ENCODE measurements around the gene VSX2.

Gene VSX2

GRCh38 chr14:74238974-74239847 is at the start of gene VSX2:
Gene VSX2 (plus strand): TSS chr14:74239449. CDS start chr14:74239562, 113 bp downstream.
- Histone ChIP-seq H3K27me3 (ENCODE audit: control insufficient read depth in 1 of 2, insufficient read depth in 2 of 2, low read length in 2 of 2) (peaks cover 67 to 77% of the 10 kb centered on the region in 2 donors), H3K9me3 (ENCODE audit: control insufficient read depth in 1 of 2, low read length in 2 of 2) (no peaks in the 10 kb centered on the region), H3K27ac (ENCODE audit: low read depth, low read length) (no peak within 1 kb of the TSS), H3K36me3 (ENCODE audit: control insufficient read depth in 1 of 2, insufficient read depth in 2 of 2, low read length in 2 of 2) (no peaks in the 10 kb centered on the region), H3K4me1 (ENCODE audit: control insufficient read depth in 1 of 2, insufficient read depth in 2 of 2, low read length in 2 of 2) (peaks cover 0 to 13% of the 10 kb centered on the region in 2 donors), H3K4me3 (ENCODE audit: low read depth in 1 of 2, low read length in 2 of 2) (peak within 1 kb of the TSS in 1 of 2 donors; percentile 7), H3K9ac (ENCODE audit: low read depth in 1 of 2, low read length in 2 of 2) (no peak within 1 kb of the TSS)

GRCh38 chr14:74190927-74191575 is 48.2 kb upstream of the VSX2 start:
- Histone ChIP-seq H3K9ac (ENCODE audit: low read depth in 1 of 2, low read length in 2 of 2) (no peak overlapping the region), H3K9me3 (ENCODE audit: control insufficient read depth in 1 of 2, low read length in 2 of 2) (no peaks in the 10 kb centered on the region), H3K27ac (ENCODE audit: low read depth, low read length) (no peak overlapping the region), H3K4me3 (ENCODE audit: low read depth in 1 of 2, low read length in 2 of 2) (no peak overlapping the region), H3K27me3 (ENCODE audit: control insufficient read depth in 1 of 2, insufficient read depth in 2 of 2, low read length in 2 of 2) (no peaks in the 10 kb centered on the region), H3K4me1 (ENCODE audit: control insufficient read depth in 1 of 2, insufficient read depth in 2 of 2, low read length in 2 of 2) (no peaks in the 10 kb centered on the region), H3K36me3 (ENCODE audit: control insufficient read depth in 1 of 2, insufficient read depth in 2 of 2, low read length in 2 of 2) (peaks cover 3 to 4% of the 10 kb centered on the region in 2 donors)

GRCh38 chr14:74194506-74195274 is 44.6 kb upstream of the VSX2 start:
- H3K4me1 ChIP-seq (ENCODE audit: control insufficient read depth in 1 of 2, insufficient read depth in 2 of 2, low read length in 2 of 2) = no peaks in the 10 kb centered on the region
- H3K27me3 ChIP-seq (ENCODE audit: control insufficient read depth in 1 of 2, insufficient read depth in 2 of 2, low read length in 2 of 2) = no peaks in the 10 kb centered on the region
- H3K9me3 ChIP-seq (ENCODE audit: control insufficient read depth in 1 of 2, low read length in 2 of 2) = no peaks in the 10 kb centered on the region
- H3K27ac ChIP-seq (ENCODE audit: low read depth, low read length) = no peak overlapping the region
- no peak overlapping the region for H3K4me3 ChIP-seq (ENCODE audit: low read depth in 1 of 2, low read length in 2 of 2)
- H3K36me3 ChIP-seq (ENCODE audit: control insufficient read depth in 1 of 2, insufficient read depth in 2 of 2, low read length in 2 of 2) = peaks cover 3 to 14% of the 10 kb centered on the region in 2 donors
- no peak overlapping the region for H3K9ac ChIP-seq (ENCODE audit: low read depth in 1 of 2, low read length in 2 of 2)

- H3K27ac ChIP-seq (ENCODE audit: low read depth, low read length) = no peak overlapping the region
- H3K4me1 ChIP-seq (ENCODE audit: control insufficient read depth in 1 of 2, insufficient read depth in 2 of 2, low read length in 2 of 2) = no peaks in the 10 kb centered on the region
- H3K9ac ChIP-seq (ENCODE audit: low read depth in 1 of 2, low read length in 2 of 2) = no peak overlapping the region
- H3K27me3 ChIP-seq (ENCODE audit: control insufficient read depth in 1 of 2, insufficient read depth in 2 of 2, low read length in 2 of 2) = no peaks in the 10 kb centered on the region
- H3K4me3 ChIP-seq (ENCODE audit: low read depth in 1 of 2, low read length in 2 of 2) = no peak overlapping the region
- no peaks in the 10 kb centered on the region for H3K9me3 ChIP-seq (ENCODE audit: control insufficient read depth in 1 of 2, low read length in 2 of 2)
- peaks cover 3 to 14% of the 10 kb centered on the region in 2 donors for H3K36me3 ChIP-seq (ENCODE audit: control insufficient read depth in 1 of 2, insufficient read depth in 2 of 2, low read length in 2 of 2)
These were observed 43.6 kb upstream of the VSX2 start for GRCh38 chr14:74195623-74196022.

GRCh38 chr14:74198441-74199234 is 40.6 kb upstream of the VSX2 start:
- Histone ChIP-seq H3K36me3 (ENCODE audit: control insufficient read depth in 1 of 2, insufficient read depth in 2 of 2, low read length in 2 of 2) (peaks cover 7 to 14% of the 10 kb centered on the region in 2 donors), H3K9me3 (ENCODE audit: control insufficient read depth in 1 of 2, low read length in 2 of 2) (no peaks in the 10 kb centered on the region), H3K4me3 (ENCODE audit: low read depth in 1 of 2, low read length in 2 of 2) (no peak overlapping the region), H3K4me1 (ENCODE audit: control insufficient read depth in 1 of 2, insufficient read depth in 2 of 2, low read length in 2 of 2) (no peaks in the 10 kb centered on the region), H3K27ac (ENCODE audit: low read depth, low read length) (no peak overlapping the region), H3K9ac (ENCODE audit: low read depth in 1 of 2, low read length in 2 of 2) (no peak overlapping the region), H3K27me3 (ENCODE audit: control insufficient read depth in 1 of 2, insufficient read depth in 2 of 2, low read length in 2 of 2) (no peaks in the 10 kb centered on the region)

- Histone ChIP-seq H3K9ac (ENCODE audit: low read depth in 1 of 2, low read length in 2 of 2) (no peak overlapping the region), H3K9me3 (ENCODE audit: control insufficient read depth in 1 of 2, low read length in 2 of 2) (no peaks in the 10 kb centered on the region), H3K4me1 (ENCODE audit: control insufficient read depth in 1 of 2, insufficient read depth in 2 of 2, low read length in 2 of 2) (no peaks in the 10 kb centered on the region), H3K27me3 (ENCODE audit: control insufficient read depth in 1 of 2, insufficient read depth in 2 of 2, low read length in 2 of 2) (no peaks in the 10 kb centered on the region), H3K36me3 (ENCODE audit: control insufficient read depth in 1 of 2, insufficient read depth in 2 of 2, low read length in 2 of 2) (peaks cover 7 to 14% of the 10 kb centered on the region in 2 donors), H3K4me3 (ENCODE audit: low read depth in 1 of 2, low read length in 2 of 2) (no peak overlapping the region), H3K27ac (ENCODE audit: low read depth, low read length) (no peak overlapping the region)
These were observed 37.1 kb upstream of the VSX2 start for GRCh38 chr14:74202113-74202512.

GRCh38 chr14:74203639-74204038 is 35.6 kb upstream of the VSX2 start:
- Histone ChIP-seq H3K27me3 (ENCODE audit: control insufficient read depth in 1 of 2, insufficient read depth in 2 of 2, low read length in 2 of 2) (no peaks in the 10 kb centered on the region), H3K4me1 (ENCODE audit: control insufficient read depth in 1 of 2, insufficient read depth in 2 of 2, low read length in 2 of 2) (no peaks in the 10 kb centered on the region), H3K9ac (ENCODE audit: low read depth in 1 of 2, low read length in 2 of 2) (no peak overlapping the region), H3K4me3 (ENCODE audit: low read depth in 1 of 2, low read length in 2 of 2) (no peak overlapping the region), H3K36me3 (ENCODE audit: control insufficient read depth in 1 of 2, insufficient read depth in 2 of 2, low read length in 2 of 2) (peaks cover 7 to 14% of the 10 kb centered on the region in 2 donors), H3K27ac (ENCODE audit: low read depth, low read length) (no peak overlapping the region), H3K9me3 (ENCODE audit: control insufficient read depth in 1 of 2, low read length in 2 of 2) (no peaks in the 10 kb centered on the region)

GRCh38 chr14:74204491-74204890 is 34.8 kb upstream of the VSX2 start:
- no peak overlapping the region for H3K27ac ChIP-seq (ENCODE audit: low read depth, low read length)
- H3K4me1 ChIP-seq (ENCODE audit: control insufficient read depth in 1 of 2, insufficient read depth in 2 of 2, low read length in 2 of 2) = no peaks in the 10 kb centered on the region
- H3K9ac ChIP-seq (ENCODE audit: low read depth in 1 of 2, low read length in 2 of 2) = no peak overlapping the region
- no peaks in the 10 kb centered on the region for H3K9me3 ChIP-seq (ENCODE audit: control insufficient read depth in 1 of 2, low read length in 2 of 2)
- H3K4me3 ChIP-seq (ENCODE audit: low read depth in 1 of 2, low read length in 2 of 2) = no peak overlapping the region
- no peaks in the 10 kb centered on the region for H3K27me3 ChIP-seq (ENCODE audit: control insufficient read depth in 1 of 2, insufficient read depth in 2 of 2, low read length in 2 of 2)
- peaks cover 7% of the 10 kb centered on the region in 2 donors for H3K36me3 ChIP-seq (ENCODE audit: control insufficient read depth in 1 of 2, insufficient read depth in 2 of 2, low read length in 2 of 2)

- Histone ChIP-seq H3K27me3 (ENCODE audit: control insufficient read depth in 1 of 2, insufficient read depth in 2 of 2, low read length in 2 of 2) (no peaks in the 10 kb centered on the region), H3K36me3 (ENCODE audit: control insufficient read depth in 1 of 2, insufficient read depth in 2 of 2, low read length in 2 of 2) (peaks cover 3 to 7% of the 10 kb centered on the region in 2 donors), H3K27ac (ENCODE audit: low read depth, low read length) (no peak overlapping the region), H3K9ac (ENCODE audit: low read depth in 1 of 2, low read length in 2 of 2) (no peak overlapping the region), H3K4me1 (ENCODE audit: control insufficient read depth in 1 of 2, insufficient read depth in 2 of 2, low read length in 2 of 2) (no peaks in the 10 kb centered on the region), H3K9me3 (ENCODE audit: control insufficient read depth in 1 of 2, low read length in 2 of 2) (no peaks in the 10 kb centered on the region), H3K4me3 (ENCODE audit: low read depth in 1 of 2, low read length in 2 of 2) (no peak overlapping the region)
These were observed 33.4 kb upstream of the VSX2 start for GRCh38 chr14:74205882-74206281.

Measured in duodenal mucosa (tissue), 2 donors.